NCI-H1105 treated with DMSO at 0.1 percent for 48 hours (cell line): ENCODE data around the gene SRRD.

ENCODE experiments used
- DNase-seq: peaks from one replicate; lab custom pipeline; 2025; lab: John Stamatoyannopoulos, UW

SRRD gene

GRCh38 chr22:26483043-26483438 is 636 bp upstream of the SRRD start:
- no peak for DNase-seq

DNA sequence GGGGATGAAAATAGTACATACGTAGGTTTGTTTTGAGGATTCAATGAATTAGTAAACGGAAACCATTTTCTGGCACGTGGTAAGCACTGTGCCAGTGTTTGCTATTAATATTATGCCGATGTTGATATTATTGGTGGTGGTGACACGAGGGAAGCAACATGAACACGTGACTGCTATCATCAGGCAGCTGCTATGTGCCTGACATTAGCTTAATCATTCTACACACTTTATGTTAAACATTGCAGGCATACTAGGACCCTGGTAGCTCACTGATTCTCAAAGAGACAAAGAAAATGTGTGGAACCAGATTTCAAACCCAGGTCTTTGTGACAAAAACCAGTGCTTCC is 656 bp downstream of the SRRD start:
- DNase-seq: no peak

DNA sequence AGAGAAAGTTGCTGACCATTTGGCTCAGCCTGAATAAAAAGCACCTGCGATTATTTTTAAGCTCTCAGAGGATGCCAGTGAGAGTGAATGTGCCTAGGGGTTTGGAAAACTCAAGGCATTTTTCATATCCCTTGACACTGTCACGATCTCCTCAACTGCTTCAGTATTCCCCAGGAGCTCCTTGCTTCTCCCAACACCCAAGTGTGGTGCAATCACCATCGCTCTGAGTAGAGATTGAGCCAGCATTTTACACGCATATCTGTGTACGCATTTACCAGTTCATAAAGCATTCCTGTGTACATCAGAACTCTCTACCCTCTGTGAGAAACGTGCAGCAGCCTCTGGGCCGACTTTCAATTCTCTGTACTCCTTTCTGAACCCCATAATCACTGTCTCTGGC is 1.3 kb downstream of the SRRD start:
- DNase-seq: no peak

DNA sequence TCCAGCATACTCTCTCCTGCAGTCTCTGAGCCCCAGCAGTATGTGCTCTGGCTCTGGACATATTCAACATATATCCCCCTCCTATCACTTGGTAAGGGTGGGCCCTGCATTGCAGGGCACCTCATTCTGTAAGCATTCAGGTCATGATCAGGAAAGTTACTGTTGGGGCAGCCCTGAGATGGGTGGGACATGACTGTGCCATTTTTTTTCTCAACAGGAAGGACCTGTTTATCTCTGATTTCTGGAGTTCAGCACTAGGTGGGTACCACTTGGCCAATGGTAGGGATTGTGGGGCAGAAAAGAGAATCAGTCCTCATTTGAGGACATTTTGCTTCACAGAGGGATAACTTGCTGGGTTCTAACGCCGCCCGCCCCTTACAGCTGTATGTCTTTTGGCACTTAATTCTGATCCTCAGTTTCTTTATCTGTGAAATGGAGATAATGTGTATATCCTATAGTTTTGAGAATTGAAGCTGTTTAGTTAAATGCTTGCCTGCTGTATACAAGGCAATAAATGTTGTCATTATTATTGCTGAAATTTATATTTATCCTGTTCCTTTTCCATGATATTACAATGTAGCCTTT is 2.2 kb downstream of the SRRD start:
- DNase-seq: no peak

GRCh38 chr22:26486394-26486793 is 2.7 kb downstream of the SRRD start:
- DNase-seq: no peak

DNA sequence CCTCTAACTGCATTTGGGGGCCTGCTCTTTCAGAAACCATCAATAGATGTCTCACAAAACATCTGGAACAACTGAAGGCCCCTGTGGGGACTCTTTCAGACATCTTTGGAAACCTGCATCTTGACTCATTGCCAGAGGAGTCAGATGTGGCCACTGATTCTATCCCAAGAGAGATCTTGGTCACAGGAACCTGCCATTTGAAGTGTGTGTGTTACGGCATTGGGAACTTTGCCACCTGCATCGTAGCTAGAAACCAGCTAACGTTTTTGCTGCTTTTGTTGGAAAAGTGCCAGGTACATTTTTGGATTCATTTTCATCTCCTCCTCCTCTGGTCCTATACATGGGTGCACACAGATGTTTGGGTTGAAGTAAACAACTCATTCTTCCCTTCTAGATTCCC is 4.3 kb downstream of the SRRD start:
- DNase-seq: no peak

DNA sequence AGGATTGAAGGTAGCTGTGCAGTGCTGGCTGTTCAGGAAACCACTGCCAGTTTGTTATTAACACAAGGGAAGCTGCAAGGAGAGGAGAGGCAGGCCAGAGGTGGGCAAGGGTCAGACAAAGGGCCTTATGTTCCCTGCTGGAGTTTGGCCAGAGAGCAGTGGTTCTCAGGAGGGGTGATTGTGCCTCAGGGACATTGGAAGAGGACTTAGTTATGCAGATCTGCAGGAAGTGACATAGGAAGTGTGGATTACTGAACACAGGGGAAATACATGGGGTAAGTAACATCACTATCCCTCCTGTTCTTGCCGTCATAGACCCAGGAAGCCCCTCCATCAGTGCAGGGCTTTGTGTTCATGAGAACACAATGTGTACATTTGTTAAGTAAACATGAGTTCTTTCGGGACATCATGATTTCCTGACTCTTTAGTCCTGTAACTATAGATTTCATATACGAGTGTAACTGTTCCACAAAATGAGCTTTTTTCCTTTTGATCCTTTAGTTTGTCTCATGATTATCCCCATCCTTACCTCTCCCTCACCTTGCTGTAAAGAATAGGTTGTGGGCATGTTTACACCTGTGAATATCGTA is 5.9 kb downstream of the SRRD start:
- DNase-seq: no peak

- no peak for DNase-seq
These were observed 8.5 kb downstream of the SRRD start for GRCh38 chr22:26492220-26492619.

- no peak for DNase-seq
These were observed 10.8 kb downstream of the SRRD start for GRCh38 chr22:26494506-26494905.

- no peak for DNase-seq
These were observed 12.8 kb downstream of the SRRD start for GRCh38 chr22:26496456-26496855.

DNA sequence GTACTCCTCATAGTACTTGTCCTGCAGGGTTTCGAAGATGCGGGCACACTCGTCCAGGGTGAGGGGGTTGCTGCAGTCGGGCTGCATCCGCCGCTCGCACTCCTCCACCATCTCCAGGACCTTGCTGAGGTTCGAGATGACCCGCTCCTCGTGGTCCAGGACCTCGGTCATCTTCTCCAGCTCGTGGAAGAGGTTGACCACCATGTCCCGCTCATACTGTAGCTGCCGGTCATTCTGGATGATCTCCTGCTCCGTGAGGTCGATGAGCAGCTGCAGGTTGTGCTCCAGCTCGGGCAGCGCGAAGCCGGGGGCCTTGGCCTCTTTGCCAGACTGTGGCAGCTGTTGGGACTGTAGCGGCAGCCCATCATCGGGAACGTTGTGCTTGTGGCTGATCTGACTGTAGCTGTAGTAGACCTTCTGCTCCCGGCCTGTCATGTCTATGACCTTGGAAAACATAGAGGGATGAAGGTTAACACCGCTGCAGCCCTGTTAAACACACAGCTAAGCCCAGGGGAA is 15.6 kb downstream of the SRRD start:
- no peak for DNase-seq

- DNase-seq: no peak
These were observed 18.3 kb downstream of the SRRD start for GRCh38 chr22:26501996-26502395.

DNA sequence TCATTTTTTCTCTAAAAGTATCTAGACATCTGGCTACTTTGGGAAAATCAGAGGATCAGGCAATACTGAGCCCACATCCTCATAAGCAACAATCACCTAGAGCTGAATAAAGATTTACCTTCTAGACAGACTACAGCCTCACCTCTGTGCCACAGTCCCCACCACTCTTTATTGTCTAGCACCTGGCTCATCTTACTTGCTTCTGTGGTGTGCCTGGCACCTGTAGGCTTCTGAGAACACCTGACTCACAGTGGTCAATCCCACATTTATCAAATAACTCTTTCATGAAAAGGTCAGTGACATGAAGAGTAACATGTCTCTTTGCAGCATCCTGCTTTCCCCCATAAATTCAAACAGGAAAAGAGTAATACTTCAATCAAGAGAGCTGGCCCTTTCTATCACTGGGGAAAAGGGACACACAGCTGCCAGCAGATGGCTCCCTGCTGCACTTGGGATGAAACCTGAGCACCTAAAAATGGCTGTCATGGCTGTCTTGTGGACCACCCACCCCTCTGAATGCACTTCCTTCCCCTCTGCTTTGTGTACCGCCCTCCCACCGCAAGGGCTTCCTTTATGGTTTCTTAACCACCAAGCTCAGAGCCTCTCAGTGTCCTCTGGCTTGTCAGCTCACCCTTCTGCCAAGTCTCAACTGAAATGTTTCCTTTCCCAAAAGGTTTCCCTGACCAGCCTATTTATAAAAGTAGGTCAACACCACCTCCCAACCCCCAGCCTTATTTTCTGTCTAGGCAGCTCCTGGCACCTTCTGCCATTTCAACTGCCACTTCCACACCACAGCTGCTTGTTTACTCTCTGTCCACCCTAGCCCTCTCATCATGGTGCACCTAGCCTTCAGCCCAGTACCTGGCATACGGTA is 19.2 kb downstream of the SRRD start:
- DNase-seq: peak; percentile 41

DNA sequence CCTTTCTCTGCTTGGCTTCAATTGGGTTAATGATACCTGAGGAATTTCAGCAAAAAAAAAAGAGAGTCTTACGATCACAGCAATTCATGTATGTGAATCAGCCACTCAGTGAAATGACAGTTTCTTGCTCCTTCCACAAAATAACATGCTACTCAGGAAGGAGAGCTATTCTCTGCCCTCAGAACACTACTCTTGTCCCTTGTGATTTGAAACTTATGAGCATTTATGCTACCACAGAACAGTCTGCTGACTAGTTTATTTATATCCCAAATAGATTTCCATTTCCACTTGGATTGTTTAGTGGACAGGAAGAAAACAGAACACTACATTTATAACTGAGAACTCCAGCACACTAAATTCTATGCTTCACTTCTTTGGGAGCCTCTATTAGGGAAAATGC is 20.1 kb downstream of the SRRD start:
- no peak for DNase-seq

GRCh38 chr22:26508148-26508547 is 24.5 kb downstream of the SRRD start:
- no peak for DNase-seq

DNA sequence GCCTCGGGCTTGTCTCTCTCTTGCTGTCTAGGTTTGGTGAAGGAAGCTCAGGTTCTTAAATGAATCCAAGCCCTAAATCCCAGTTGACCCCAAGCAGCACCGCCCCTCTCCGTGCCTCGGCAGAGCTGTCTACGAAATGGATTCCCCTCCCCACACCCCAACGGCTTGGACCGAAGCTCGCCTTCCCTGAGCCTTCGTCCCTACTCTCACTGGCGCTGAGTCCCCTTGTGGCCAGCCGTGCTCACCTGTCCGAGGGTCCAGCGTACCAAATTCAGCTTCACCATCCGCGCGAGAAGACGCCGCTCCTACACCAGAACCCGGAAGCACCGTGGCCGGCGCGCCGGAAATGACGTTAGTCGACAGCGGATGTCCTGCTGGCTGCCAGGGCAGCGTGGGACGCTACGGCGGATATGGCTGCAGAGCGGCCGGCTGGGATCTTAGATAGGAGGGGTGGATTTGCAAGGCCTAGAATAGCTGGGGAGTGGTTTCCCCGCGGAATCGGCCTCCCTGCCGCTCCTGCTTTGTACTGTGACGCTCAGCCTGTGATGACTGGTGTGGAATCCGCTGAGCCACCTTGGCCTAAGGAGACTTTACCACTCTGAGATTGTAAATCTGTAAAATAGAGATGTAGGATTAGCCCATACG is 28.6 kb downstream of the SRRD start, which contains the start of gene TFIP11:
TSS of gene TFIP11 (minus strand) at position 325 of the 645 bp plus-strand sequence. CDS start 2,201 bp downstream, outside the sequence.
- DNase-seq: peak; percentile 69

- no peak for DNase-seq
These were observed 30.2 kb downstream of the SRRD start for GRCh38 chr22:26513838-26514237.

DNA sequence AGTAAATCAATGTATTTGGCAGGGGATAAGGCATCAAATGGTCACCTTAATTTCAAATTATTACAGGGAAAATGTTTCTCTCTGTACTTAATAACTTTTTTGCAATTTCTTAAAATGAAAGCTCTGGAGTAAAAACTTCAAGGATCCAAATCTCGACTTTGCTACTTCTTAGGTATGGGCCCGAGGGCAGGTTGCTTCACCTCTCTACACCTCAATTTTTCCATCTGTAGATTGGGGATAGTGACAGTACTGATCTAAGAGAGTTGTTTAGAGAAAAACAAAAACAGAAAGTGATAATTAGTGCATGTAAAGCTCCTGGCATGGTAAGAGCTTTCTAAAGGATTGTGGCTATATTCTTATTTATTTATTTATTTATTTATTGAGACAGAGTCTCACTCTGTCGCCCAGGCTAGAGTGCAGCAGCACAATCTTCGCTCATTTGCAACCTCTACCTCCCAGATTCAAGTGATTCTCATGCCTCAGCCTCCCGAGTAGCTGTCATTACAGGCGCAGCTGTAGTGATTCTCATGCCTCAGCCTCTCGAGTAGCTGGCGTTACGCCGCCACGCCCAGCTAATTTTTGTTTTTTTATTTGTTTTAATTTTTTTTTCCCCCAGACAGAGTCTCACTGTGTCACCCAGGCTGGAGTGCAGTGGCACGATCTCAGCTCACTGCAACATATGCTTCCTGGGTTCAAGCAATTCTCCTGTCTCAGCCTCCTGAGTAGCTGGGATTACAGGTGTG is 30.9 kb downstream of the SRRD start:
- DNase-seq: no peak

DNA sequence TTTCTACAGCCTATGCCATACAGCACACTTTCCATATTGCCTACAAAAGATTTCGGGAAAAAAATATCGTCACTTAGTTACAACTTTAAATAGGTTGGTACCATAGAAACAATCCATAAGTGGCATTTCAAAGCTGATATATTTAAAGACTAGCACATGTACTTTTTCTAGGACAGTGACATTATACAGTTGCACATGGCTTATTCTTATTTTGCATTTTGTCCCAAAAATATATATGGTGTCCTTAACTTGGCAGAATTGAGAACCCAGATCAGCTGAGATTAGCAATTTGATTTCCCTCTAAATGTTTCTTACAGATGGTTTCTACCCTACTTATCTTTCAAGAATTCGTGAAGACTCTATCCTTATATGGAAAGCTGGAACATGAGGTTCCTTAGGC is 32.3 kb downstream of the SRRD start:
- DNase-seq: no peak

GRCh38 chr22:26516503-26516902 is 32.8 kb downstream of the SRRD start:
- no peak for DNase-seq

DNA sequence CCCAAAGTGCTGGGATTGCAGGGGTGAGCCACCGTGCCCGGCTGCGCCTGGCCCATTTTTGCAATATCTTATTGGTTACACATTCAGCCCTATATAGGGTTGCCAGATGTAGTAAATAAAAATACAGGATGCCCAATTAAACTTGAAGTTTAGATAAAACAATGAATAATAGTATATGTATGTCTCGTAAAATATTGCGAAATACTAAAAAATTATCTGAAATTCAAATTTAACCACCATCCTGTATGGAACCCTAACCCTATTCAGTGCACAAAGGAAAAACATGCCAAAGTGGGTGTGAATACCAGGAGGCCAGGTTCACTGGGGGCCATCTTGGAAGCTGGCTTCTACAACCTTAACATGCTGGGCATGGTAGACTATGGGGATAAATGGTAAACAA is 33.8 kb downstream of the SRRD start:
- no peak for DNase-seq

DNA sequence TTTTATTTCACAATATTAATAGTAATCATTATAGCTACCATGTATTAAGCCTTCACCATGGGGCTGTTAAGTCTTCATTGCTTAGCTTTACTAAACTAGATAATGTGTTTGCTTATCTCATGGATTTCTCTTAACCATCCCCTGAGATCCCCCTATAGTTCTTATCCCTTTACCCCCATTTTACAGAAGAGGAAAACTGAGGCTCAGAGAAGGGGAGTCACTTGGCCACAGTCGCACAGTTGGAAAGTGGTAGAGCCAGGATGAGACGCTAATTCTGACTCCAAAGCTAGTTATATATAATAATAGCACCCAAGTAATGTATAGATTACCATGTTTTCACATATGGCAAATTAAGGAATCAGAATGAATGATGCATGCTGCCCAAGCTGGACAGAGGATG is 38.3 kb downstream of the SRRD start:
- DNase-seq: no peak
